Measurements from ENCODE around the gene RNF114.
"Not testable (repeated sequence)": the region's sequence is repeated elsewhere in the genome, so short reads cannot be mapped to it uniquely, and the experiment has no call there.

Gene RNF114, protein sequence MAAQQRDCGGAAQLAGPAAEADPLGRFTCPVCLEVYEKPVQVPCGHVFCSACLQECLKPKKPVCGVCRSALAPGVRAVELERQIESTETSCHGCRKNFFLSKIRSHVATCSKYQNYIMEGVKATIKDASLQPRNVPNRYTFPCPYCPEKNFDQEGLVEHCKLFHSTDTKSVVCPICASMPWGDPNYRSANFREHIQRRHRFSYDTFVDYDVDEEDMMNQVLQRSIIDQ

DNA sequence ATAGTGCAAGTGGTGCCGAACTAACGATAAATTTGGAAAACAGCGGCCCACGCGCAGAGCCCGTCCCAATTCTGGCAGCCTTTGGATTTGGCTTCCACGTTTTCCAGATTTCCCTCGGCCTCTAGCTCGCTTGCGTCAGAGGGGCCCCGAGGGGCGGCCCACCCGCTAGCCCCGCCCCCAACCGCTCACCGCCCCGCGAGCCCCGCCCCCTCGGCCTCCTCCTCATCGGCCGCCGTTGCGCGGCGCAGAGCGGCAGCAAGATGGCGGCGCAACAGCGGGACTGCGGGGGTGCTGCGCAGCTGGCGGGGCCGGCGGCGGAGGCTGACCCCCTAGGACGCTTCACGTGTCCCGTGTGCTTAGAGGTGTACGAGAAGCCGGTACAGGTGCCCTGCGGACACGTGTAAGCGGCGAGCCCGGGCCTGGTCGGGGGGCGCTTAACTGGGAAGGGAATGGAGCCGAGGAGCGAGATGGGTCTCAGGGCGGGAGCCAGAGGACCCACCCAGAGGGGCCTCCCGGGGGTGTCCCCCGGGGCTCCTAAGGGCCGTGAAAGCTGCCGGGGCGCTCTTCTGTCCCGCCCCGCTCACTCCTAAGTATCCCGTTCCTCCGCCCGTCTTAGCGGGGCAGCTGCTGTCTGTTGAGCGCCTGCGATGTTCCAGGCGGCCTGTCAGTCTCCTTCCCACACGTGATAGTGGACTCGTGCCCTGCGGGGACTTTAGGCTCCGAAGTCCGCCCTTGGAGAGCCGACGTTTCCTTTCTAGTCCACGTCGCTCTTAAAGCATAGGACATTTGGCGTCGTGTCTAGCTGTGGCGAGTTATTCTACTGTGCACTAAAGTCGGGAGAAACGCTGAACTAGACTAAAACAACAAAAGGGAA is at the start of gene RNF114:
TSS of gene RNF114 (plus strand) at position 245 of the 874 bp plus-strand sequence. CDS start at position 261, 16 bp downstream.
- no peak for FAIRE-seq

DNA sequence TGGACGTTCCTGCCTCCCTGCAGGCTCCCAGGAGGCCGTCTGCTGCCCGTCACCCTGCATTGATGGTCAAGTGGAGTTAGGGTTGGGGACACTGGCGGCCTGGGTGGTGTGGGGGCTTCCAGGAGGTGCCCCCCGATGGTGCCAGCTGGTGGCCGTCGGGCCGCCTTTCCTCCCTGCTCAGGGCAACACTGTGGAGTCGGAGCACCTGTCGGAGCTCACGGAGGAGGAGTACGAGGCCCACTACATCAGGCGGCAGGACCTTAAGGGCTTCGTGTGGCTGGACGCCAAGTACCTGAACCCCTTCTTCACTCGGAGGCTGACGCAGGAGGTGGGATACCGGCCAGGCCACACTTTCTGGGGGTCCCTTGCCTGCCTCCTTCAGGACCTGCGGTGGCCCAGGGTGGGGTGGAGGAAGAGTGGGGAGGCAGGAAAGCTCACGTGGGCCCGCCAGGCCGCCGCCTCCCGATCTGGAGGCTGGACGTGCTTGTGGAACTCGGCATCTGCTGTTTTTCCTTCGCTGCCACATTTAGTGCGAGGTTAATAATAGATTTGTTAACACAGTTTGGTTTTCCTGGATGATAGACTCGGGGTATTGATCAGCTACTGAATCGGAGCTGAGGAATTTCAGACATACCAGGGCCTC is 49.5 kb upstream of the RNF114 start:
- no peak for FAIRE-seq

DNA sequence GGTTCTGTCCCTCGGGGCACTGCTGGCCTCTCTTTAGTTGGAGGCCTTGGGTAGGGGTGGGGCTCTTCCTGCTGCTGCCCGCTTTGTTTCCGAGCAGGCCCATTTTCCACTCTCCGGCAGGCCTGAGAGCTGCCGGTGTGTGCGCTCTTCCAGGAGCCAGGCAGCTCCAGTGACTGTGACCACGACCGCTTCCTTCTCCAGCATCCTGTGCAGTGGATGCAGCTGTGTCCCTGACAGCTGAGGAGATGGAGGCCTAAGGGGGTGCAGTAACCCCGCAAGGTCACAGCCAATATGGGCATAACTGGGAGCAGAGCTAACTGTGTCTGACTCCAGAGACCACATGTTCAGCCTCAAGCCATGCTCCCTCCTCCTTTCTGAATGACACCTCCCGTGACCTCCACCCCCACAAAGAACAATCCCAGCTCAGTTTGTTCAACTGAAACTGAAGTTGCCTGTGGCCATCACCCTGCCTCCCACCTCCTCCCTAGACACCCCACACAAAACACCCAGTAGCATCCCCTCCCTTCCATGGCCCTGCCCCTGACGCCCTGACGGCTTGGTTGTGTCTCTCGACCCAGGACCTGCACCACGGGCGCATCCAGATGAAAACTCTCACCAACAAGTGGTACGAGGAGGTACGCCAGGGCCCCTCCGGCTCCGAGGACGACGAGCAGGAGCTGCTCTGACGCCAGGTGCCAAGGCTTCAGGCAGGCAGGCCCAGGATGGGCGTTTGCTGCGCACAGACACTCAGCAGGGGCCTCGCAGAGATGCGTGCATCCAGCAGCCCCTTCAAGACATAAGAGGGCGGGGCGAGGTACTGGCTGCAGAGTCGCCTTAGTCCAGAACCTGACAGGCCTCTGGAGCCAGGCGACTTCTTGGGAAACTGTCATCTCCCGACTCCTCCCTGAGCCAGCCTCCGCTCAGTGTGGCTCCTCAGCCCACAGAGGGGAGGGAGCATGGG is 48.7 kb upstream of the RNF114 start:
- FAIRE-seq: no peak

DNA sequence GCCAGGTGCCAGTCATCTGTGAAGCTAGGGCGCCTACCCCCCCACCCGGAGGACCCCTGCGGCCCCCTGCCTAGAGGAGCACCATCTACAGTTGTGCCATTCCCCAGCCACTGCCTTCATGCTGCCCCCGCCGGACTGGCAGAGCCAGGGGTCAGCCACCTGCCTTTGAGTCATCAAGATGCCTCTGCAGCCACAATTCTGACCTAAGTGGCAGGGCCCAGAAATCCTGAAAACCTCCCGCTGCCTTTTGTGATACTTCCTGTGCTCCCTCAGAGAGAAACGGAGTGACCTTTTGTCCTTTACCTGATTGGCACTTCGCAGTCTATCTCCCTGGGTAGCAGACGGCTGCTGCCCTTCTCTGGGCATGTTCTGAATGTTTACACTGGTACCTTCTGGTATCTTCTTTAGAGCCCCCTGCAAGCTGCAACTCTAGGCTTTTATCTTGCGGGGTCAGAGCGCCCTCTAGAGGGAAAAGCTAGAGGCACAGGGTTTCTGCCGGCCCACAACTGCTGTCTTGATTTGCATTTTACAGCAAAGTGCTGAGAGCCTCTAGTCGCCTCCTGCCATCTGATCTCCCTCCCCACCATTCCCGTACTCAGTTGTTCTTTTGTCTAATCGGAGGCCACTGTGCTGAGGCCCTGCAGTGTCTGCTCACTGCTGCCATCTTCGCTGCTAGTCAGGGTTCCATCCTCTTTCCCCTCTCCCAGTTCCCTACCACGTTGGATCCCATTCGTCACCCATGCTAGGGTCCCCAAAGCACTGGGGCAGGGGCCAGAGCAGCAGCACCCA is 47.8 kb upstream of the RNF114 start:
- FAIRE-seq: no peak

DNA sequence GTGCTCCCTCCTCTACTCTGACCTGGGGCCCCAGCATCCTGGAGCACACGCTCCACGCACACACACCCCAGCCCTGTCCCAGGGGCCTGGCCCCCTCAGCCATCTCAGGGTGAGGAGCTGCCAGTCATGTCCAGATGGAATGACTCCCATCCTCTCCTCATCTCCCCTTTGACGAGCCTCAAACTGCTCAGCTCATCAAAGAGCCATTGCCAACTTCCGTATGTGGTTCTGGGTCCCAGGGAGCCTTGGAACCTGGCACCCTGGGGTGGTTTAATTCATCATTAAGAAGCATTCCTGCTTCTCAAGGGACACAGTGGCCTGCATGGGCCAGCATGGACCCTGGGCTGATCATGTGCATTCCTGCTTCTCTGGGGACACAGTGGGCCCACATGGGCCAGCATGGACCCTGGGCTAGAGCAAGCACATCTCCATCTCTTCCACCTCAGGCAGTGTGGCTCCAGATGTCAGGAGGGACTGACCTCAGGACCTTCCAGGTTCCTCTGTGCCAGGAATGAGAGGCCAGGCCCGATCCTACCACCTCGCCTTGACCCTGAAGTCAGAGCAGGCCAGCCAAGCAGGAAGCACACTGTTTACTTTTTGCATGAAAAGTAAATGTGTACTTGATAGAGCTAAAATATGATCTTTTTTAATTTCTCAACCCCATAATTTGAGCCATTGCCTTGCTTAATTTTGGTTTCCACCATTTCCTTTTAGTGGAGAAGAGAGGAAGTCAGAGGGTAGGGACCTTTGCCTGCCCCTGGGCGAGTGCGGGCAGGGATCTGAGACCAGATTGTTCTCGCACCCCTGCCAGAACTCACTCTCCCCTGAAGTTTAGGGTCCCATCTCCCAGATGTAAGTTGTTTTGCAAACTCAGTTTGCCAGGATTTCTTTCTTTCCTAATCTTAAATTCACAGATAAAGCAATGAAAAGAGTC is 46.9 kb upstream of the RNF114 start:
- no peak for FAIRE-seq

DNA sequence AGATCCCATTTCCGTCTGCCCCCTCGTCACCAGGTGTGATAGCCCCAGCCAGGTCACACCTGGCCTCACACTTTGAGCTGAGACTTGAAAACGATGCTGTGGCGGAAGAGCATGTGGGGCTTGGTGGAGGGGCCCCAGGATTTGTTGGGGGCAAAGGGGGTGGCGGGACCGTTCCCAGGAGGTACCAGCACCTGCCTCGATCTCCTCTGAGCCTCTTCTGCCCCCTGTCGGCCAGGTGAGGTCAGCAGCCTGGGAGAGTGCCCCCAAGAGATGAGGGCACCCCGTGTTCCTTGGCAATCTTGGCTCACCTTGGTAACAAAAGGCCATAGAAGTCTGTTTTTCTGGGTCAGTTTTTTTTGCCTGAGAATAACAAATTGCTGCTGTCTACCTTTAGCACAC is 46.3 kb upstream of the RNF114 start:
- no peak for FAIRE-seq

DNA sequence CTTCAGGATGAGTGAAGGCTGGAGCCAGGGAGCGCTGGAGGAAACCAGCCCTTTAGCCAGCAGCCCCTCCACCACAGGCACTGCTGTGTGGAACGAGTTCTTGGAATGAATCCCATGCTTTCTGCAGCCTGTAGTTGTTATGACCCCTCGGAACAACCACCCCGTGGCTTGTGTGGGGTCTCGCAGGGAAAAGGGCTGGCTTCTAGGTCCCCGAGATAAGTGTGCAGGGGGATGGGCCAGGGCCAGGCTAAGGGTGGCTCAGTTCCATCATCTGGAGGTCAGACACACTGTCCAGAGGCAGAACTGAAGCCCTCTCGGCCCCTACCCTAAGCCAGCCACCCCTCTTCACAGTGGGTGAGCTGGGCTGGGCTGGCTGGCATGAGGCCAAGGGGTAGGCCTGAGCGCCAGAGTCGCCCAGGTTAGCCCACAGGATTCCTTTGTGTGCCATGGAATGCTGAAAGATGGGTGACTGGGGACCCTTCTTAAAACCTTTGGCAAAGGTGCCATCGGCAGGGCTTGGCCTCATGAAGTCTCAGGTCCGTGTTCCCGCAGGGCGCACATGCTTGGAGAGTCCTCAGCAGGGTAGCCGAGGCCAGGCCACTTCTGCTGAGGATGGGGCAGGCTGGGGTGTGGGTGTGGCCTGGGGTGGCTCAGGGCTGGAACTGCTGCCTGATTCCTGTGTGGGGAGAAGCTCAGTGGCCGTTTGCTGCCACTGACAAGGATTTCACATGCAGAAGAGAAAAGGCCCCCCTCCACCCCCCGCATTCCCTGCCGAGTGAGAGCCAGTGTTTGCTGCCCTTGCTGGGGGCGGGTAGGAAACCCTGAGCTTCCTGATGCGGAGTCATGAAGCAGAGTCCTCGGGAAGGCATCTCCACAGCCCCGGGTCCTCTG is 45.5 kb upstream of the RNF114 start:
- no peak for FAIRE-seq

DNA sequence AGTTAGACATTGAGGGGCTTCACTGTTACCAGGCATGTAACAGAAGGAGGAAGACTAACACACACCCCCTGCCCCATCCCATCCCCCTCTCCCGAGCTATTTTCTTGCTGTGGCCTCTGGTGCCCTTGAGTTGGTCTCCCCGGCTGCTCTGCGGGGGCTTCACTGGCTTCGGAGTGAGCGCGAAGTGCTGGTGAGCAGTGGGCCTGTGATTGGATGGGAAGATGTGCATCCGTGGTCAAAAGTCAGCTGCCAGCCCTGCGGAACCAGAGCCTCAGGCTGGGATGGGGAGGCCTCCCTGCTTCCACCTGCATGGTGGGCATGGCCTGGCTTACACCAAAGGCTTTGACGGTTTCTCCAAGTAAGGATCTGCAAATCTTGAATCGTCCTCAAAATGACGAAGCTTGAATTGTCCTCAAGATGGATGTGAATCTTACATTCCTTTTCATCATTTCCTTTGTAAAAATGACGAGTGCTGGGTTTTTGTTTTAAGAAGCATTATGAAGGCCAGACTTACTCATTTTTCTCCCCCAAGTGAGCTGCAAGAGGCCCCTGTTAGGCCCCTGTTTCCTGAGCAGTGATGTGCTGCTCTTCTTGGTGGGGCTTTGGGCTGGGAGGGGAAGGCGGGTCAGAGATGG is 44.6 kb upstream of the RNF114 start:
- FAIRE-seq: no peak

DNA sequence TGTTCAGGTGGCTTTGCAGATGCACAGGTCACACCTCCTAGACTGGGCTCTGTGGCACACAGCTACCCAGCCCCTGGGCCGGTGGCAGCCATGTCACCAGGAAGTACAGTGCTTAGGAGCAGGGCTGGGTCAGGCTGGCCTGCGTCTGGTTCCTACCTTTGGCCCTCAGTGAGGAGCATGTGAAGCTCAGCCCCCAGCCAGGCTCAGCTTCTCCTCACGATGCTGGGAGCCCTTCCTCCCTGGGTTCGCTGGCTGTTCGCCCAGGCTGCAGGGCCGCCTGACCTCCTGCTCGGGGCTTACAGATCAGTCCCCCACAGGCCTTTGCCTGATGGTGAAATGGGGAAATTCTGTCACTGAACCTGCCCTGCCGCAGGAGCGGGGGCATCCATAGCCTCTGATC is 43.9 kb upstream of the RNF114 start:
- FAIRE-seq: no peak

DNA sequence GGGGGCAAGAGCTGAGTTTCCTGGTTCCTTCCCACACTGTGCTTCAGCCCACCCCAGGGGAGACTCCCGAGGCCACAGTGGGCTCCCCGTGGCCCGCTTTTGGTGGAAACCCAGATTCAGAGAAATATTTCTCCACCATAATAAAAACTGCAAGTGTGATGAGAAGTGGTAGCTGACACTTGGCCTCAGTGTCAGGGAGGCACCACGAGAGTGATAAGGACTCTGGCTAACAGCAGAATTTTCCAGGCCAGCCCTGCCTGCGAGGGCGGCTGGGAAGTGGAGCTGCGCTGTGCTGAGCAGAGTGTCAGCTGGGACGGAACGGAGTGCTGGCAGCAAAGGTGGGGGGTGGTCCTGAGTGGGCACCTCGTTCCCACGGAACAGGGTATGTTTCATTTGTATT is 43.4 kb upstream of the RNF114 start:
- no peak for FAIRE-seq

DNA sequence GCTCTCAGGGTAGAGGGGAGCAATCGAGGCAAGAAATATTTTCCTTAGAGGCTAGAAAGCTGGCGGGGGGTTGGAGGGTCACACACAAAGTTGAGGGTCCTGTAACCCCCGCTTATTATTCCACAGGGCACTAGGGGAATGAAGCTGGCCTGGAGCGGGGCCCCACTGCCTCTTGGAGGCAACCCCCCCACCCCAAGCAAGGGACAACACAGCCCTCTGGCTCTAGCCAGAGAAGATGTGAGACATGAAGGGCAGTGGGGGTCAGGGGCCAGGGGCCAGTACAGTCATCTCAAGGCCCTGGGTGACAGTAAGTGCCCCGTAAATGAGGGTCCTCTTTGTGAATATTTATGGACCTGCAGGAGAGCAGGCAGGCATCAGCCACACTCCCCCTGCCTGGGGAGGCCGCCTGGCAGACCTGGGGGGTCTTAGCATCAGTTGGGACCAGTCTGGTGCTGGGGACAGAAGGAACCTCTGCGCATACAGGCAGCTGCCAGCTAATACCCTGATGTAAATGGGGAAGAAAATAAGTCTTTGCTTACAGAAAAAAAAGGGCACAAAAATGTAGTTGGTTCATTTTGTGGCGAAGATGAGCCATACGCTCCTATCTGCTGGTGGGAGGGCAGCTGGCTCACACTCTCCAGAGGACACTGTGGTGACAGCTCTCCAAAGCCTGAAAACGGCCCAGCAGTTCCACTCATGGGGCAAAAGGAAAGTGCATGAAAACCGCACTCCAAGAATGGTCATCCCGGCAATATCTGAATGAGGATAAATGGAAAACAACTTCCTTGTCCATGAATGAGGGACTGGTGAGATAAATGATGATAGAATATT is 42.7 kb upstream of the RNF114 start:
- no peak for FAIRE-seq

DNA sequence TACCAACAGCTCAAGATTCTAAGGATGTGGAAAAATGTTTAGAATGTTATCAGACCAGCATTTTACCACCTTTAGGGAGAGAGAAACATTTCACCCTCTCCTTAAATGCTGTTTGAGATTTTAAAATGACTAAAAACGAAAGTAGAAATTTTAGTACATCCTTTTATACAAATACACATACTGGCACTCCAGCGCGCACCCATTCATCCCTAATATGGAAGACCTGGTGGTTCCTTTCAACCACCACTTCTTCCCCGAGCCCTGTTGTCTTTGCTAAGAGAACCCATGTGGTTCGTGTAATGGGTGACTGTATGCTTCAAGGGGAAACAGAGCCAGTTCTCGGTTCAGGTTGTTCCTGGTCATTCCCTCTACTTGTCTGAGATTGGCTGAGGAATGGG is 42.1 kb upstream of the RNF114 start:
- FAIRE-seq: no peak

DNA sequence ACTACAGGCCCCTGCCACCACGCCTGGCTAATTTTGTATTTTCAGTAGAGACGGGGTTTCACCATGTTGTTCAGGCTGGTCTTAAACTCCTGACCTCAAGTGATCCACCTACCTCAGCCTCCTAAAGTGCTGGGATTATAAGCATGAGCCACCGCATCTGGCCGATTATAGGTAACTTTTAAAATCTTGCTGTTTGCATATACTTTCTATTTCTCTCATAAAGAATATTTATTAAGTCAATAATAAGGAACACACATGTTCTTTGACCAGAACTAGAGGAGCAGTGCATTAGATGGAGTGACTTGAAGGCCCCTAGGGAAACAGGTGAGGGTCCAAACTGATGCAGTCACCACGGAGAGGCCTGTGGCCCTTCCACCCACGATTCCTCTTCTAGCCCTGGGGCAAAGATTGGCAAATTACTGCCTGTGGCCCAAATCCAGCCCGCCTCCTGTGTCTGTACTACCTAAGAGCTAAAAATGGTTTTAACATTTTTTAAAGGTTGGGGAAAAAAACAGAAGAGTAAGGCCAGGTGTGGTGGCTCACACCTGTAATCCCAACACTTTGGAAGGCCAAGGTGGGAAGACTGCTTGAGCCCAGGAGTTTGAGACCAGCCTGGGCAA is 40.6 kb upstream of the RNF114 start:
- not testable (repeated sequence) for FAIRE-seq

DNA sequence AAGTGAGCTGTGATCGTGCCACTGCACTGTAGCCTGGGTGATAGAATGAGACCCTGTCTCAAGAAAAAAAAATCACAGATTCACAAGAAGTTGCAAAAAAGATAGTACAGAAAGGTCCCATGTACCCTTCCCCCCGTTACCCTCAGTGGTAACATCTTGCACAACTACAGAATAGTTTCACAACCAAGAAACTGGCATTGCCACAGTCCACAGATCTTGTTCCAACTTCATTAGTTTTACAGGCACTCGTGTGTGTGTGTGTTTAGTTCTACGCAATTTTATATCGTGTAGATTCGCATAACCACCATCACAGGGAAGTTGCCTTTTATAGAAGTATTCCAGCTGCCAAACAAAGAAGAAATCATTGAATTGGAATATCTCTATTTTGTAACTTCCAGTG is 40.0 kb upstream of the RNF114 start:
- no peak for FAIRE-seq

DNA sequence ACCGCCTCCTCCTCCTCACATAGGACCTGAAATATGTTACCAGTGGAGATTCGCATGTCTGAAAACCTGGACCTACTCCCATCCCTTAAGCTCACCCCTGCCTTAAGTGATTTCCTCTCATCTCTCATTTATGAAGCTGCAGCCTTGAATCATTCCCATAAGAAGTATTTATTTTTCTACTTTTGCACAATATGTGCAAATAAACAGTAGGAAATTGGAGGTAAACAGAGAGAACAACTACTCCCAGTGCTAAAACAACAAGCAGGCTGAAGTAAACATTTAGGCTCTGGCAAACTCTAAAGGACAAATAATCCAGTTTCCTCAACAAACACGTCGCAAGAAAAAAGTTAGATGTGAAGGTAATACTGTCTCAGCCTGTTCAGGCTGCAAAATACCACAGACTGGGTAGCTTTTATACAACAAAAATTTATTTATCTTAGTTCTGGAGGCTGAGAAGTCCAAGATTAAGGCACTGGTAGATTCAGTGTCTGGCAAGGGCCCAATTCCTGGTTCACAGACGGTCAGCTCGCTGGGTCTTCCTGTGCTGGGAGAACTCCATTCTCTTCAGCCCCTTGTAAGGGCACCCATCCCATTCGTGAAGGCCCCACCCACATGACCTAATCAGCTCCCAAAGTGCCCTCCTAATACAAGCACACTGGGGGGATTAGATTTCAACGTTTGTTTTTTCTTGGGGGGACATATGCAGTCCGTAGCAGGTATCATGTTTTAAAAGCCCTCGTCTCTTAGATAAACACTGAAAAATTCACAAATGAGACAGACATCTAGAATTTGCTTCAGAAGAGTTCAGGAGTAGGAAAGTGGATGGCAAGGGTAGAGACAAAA is 36.4 kb upstream of the RNF114 start:
- no peak for FAIRE-seq

DNA sequence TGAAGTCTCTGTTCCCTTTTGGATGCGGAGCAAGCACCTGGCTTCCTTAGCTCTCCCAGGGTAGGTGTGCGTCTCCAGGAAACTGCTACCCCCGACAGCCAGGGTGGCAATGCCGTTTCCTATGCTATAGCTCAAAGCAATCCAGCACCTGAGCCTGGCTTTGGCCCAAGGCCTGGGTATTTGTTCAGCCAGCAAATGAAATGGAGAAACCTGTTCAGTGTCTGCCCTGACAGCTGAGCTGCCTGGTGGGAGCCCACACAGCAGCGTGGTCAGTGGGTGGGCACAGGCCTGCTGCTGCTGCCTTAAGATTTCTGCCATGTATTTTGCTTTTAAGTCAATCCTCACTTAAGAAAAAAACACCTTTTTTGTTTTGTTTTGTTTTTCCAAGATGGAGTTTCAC is 34.6 kb upstream of the RNF114 start:
- FAIRE-seq: no peak
